Pancreas (tissue), 10 donors: ENCODE results near the gene C14orf119. TPM values are rescaled to one million over a fixed set of nuclear protein-coding genes. Genes with fewer than 3 reads are reported as not detected.

Source experiments
- ATAC-seq, 4 donors: fragments of 200-7000 bp; cut with Tn5 transposase; one replicate each; pipeline versions ENCODE4 v1.8.0 to v1.9.1; 2020; ENCODE audit warnings: mild to moderate bottlenecking in 4 of 4, moderate library complexity in 4 of 4
- DNase-seq, 6 donors: peaks; one replicate each; pipeline ENCODE4 v3.0.0-alpha.2; 2020
- FAIRE-seq: peaks from 2 replicates; lab custom pipeline; 2012; peaks lifted over from hg19 to GRCh38; lab: Jason Lieb, UNC
- H3K27ac ChIP-seq, 4 donors: fragments of 200-600 bp; sonication (generic); 1 replicate in 3 of 4; 2 replicates in 1 of 4; pipeline versions ENCODE4 v1.5.0 to v1.8.0; 2020
- H3K27me3 ChIP-seq, 4 donors: fragments of 200-600 bp; one replicate each; pipeline ENCODE4 v1.8.0; 2021
- H3K36me3 ChIP-seq, 3 donors: fragments of 200-600 bp; sonication (generic) in 1 of 3; one replicate each; pipeline versions ENCODE4 v1.5.0 to v1.8.0; 2020 to 2021
- H3K4me1 ChIP-seq, 3 donors: fragments of 200-600 bp; one replicate each; pipeline ENCODE4 v1.8.0; 2021
- H3K4me3 ChIP-seq, 4 donors: fragments of 200-600 bp; sonication (generic) in 2 of 4; one replicate each; pipeline versions ENCODE4 v1.5.0 to v1.8.0; 2020 to 2021
- H3K9me3 ChIP-seq, 4 donors: fragments of 200-600 bp; one replicate each; pipeline ENCODE4 v1.8.0; 2021
- CTCF ChIP-seq, 4 donors: fragments of 200-600 bp; sonication (generic) in 3 of 4; IDR thresholded peaks; one replicate each; pipeline versions ENCODE4 v1.5.0 to v1.8.0; 2021; ENCODE audit warnings: antibody characterized with exemption in 4 of 4
- WGBS, 2 donors: extraction: QIAGEN DNeasy Blood & Tissue Kit; methylation state at CpG; one replicate each; pipeline ENCODE4 v1.1.7; 2013; 5-methylcytosine and 5-hydroxymethylcytosine counted together
- intact Hi-C, 3 donors: fragments of 100-400 bp; cut with DNase I; formaldehyde crosslinking; loops; one replicate each; pipeline versions ENCODE4 v1.11.1 to v1.14.2; 2022
- polyA plus RNA-seq, 2 donors: library from polyadenylated mRNA; stranded (reverse); fragments of 200-250 nt; gene quantifications; one replicate each; pipeline ENCODE4 v1.2.3, GENCODE V29; 2013
- total RNA-seq, 6 donors: library from RNA; stranded (reverse); fragmentation: NEBNext Ultra II Directional in 4 of 6; extraction: Animal tissue kit (Norgen Biotek cat#: 25700) in 4 of 6; gene quantifications; one replicate each; pipeline versions ENCODE4 v1.2.1 to v1.2.4, GENCODE V29; 2021 to 2023
- donor health status: healthy with polysubstance abuse.
- donor health status: DM: no; HTN: no; CAD: no; lungs with moderate emphysema.
- donor health status: DM: no; HTN: no; CAD: no.
- donor health status: control.
- donor health status: control.
- donor health status: Bipolar disorder and iron deficiency.
- donor health status: DM: yes; HTN: yes; CAD: no.
- donor health status: DM: no; HTN: no; CAD: no.
- donor health status: DM: no; HTN: no; CAD: no.
- donor health status: DM: yes; HTN: yes; CAD: no.

C14orf119 gene
- total RNA-seq (10 to 100 TPM in 4 of 6 donors, 1 to 10 TPM in 2; 7.5 to 22.7 (median 13.6) TPM), polyA plus RNA-seq (10 to 100 TPM; 10.4 to 20.8 TPM)

- H3K9me3 ChIP-seq = no peaks in the 10 kb centered on the region
- FAIRE-seq = peak; percentile 98
- intact Hi-C loops = no loop called here
- 0% methylated on average over 46 of the region's 46 CpGs for WGBS, 2 donors
- peaks cover 0 to 24% (median 6%) of the 10 kb centered on the region in 3 donors for H3K36me3 ChIP-seq
- peak in 5 of 6 donors; percentile 86 to 100 (median 99) for DNase-seq
- peak within 1 kb of the TSS; percentile 60 to 84 (median 79) for H3K4me3 ChIP-seq
- H3K27me3 ChIP-seq = no peaks in the 10 kb centered on the region
- peaks cover 9 to 27% (median 26%) of the 10 kb centered on the region in 3 donors for H3K4me1 ChIP-seq
- ATAC-seq = peak; percentile 89 to 95 (median 90)
- no peak for TF ChIP-seq CTCF (IDR thresholded peaks at IDR 0.05)
- H3K27ac ChIP-seq = peak within 1 kb of the TSS; percentile 82 to 97 (median 92)
These were observed at the start of gene C14orf119 for GRCh38 chr14:23095196-23096108. Gene C14orf119 (plus strand): TSS chr14:23095505. CDS start chr14:23097659, 2,154 bp downstream.

GRCh38 chr14:23047034-23047634 lies 48.2 kb upstream of the C14orf119 start:
- FAIRE-seq (no peak), DNase-seq (no peak), ATAC-seq (no peak)
- Histone ChIP-seq H3K4me1 (no peaks in the 10 kb centered on the region), H3K9me3 (no peaks in the 10 kb centered on the region), H3K27me3 (no peaks in the 10 kb centered on the region), H3K27ac (no peak overlapping the region), H3K36me3 (no peaks in the 10 kb centered on the region), H3K4me3 (no peak overlapping the region)
- 74 to 79% methylated on average over 6 of the region's 6 CpGs for WGBS, 2 donors
- intact Hi-C loops = loop anchor here in 1 of 3 donors (5.0 kb wide), 1 partner anchor 50 kb away; no protein-coding TSS in a partner anchor
- no peak for TF ChIP-seq CTCF (IDR thresholded peaks at IDR 0.05)

- Histone ChIP-seq H3K4me3 (no peak overlapping the region), H3K27me3 (no peaks in the 10 kb centered on the region), H3K4me1 (no peaks in the 10 kb centered on the region), H3K9me3 (no peaks in the 10 kb centered on the region), H3K36me3 (no peaks in the 10 kb centered on the region), H3K27ac (no peak overlapping the region)
- 70 to 75% methylated on average over 60 to 85 of the region's 85 CpGs for WGBS, 2 donors
- DNase-seq = no peak
- TF ChIP-seq CTCF (IDR thresholded peaks at IDR 0.05) = no peak
- FAIRE-seq = no peak
- intact Hi-C loops = loop anchor here in 1 of 3 donors (5.0 kb wide), 1 partner anchor 51 kb away; no protein-coding TSS in a partner anchor
- ATAC-seq = no peak
These were observed 47.3 kb upstream of the C14orf119 start for GRCh38 chr14:23047751-23048693.

- TF ChIP-seq CTCF (IDR thresholded peaks at IDR 0.05) = no peak
- no peaks in the 10 kb centered on the region for H3K9me3 ChIP-seq
- H3K4me3 ChIP-seq = no peak overlapping the region
- no peaks in the 10 kb centered on the region for H3K4me1 ChIP-seq
- ATAC-seq = no peak
- 96% methylated on average over 5 to 9 of the region's 9 CpGs for WGBS, 2 donors
- no peak overlapping the region for H3K27ac ChIP-seq
- FAIRE-seq = no peak
- no peak for DNase-seq
- no peaks in the 10 kb centered on the region for H3K27me3 ChIP-seq
- H3K36me3 ChIP-seq = no peaks in the 10 kb centered on the region
- intact Hi-C loops = loop anchor here in 1 of 3 donors (5.0 kb wide), 1 partner anchor 52 kb away; no protein-coding TSS in a partner anchor
These were observed 46.3 kb upstream of the C14orf119 start for GRCh38 chr14:23049011-23049410.
